SK-N-SH treated with all-trans-retinoic acid at 6 μM for 48 hours (cell line): ENCODE data around the gene UNC45A.
"Not testable (repeated sequence)": the region's sequence is repeated elsewhere in the genome, so short reads cannot be mapped to it uniquely, and the experiment has no call there.

Experiments used
- ISL1 ChIP-seq: fragments of 250-450 bp; sonication (Bioruptor Pico); IDR thresholded peaks from 2 replicates; pipeline ENCODE4 v2.1.2; 2022; ENCODE audit warnings: mild to moderate bottlenecking, moderate library complexity
- ZFP3 ChIP-seq: fragments of 250-450 bp; sonication (Bioruptor Pico); IDR thresholded peaks from 2 replicates; pipeline ENCODE4 v1.5.0; 2020; ENCODE audit warnings: mild to moderate bottlenecking, moderate library complexity
- ZNF565 ChIP-seq: fragments of 450-650 bp; formaldehyde crosslinking; conservative IDR thresholded peaks from 2 replicates; pipeline ENCODE4 v1.5.0; 2020; ENCODE audit warnings: low read depth, mild to moderate bottlenecking, moderate library complexity
- TF ChIP-seq, protein P1 (sequence below): fragments of 250-450 bp; sonication (Bioruptor Pico); IDR thresholded peaks from 2 replicates; pipeline ENCODE4 v1.8.0; 2020; ENCODE audit warnings: mild to moderate bottlenecking, moderate library complexity, borderline replicate concordance

DNA sequence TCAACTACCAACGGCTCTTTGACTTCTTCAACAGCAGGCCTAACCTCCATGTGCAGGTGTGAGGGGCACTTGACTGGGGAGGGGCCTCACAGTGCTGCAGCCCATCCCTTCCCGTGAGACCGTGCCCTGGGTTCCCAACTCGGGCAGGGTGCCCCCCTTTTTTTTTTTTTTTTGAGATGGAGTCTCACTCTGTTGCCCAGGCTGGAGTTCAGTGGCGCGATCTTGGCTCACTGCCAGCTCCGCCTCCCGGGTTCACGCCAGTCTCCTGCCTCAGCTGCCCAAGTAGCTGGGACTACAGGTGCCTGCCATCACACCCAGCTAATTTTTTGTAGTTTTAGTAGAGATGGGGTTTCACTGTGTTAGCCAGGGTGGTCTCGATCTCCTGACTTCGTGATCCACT is 25.6 kb upstream of the UNC45A start:
- not testable (repeated sequence) for TF ChIP-seq ZFP3, ZNF565, ISL1 (CRISPR knock-in tag)
- TF ChIP-seq, protein P1, sequence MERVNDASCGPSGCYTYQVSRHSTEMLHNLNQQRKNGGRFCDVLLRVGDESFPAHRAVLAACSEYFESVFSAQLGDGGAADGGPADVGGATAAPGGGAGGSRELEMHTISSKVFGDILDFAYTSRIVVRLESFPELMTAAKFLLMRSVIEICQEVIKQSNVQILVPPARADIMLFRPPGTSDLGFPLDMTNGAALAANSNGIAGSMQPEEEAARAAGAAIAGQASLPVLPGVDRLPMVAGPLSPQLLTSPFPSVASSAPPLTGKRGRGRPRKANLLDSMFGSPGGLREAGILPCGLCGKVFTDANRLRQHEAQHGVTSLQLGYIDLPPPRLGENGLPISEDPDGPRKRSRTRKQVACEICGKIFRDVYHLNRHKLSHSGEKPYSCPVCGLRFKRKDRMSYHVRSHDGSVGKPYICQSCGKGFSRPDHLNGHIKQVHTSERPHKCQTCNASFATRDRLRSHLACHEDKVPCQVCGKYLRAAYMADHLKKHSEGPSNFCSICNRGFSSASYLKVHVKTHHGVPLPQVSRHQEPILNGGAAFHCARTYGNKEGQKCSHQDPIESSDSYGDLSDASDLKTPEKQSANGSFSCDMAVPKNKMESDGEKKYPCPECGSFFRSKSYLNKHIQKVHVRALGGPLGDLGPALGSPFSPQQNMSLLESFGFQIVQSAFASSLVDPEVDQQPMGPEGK = not testable (repeated sequence)
